GM12801 (cell line): ENCODE data around the gene TAF11L6.
"Not testable (repeated sequence)": the region's sequence is repeated elsewhere in the genome, so short reads cannot be mapped to it uniquely, and the experiment has no call there.

Experiments used
- TF ChIP-seq, protein P1 (sequence below): IDR thresholded peaks from one replicate; pipeline ENCODE4 v1.5.1; 2011; ENCODE audit warnings: control low read depth; ENCODE audit not compliant: insufficient read length; ENCODE audit errors: extremely low read depth

Gene TAF11L6

DNA sequence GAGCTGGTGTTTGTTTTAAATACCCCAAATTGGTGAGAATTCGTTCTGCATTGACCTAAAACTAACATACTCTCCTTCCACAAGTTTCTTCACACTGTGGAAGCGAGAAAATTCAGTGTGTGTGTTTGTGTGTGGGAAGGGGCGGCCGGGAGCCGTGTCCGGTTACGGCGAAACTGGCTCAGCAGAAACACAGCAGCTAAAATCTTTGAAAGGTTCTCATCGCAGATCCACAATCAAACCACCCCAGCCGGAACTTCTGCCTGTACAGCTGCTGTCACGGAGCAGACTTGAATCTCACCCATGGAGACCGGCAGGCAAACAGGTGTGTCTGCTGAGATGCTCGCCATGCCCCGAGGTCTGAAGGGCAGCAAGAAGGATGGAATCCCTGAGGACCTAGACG lies 10.4 kb upstream of the TAF11L6 start, which contains the start of gene TAF11L3:
TSS of gene TAF11L3 (plus strand) at position 301 of the 400 bp plus-strand sequence.
- TF ChIP-seq, protein P1, sequence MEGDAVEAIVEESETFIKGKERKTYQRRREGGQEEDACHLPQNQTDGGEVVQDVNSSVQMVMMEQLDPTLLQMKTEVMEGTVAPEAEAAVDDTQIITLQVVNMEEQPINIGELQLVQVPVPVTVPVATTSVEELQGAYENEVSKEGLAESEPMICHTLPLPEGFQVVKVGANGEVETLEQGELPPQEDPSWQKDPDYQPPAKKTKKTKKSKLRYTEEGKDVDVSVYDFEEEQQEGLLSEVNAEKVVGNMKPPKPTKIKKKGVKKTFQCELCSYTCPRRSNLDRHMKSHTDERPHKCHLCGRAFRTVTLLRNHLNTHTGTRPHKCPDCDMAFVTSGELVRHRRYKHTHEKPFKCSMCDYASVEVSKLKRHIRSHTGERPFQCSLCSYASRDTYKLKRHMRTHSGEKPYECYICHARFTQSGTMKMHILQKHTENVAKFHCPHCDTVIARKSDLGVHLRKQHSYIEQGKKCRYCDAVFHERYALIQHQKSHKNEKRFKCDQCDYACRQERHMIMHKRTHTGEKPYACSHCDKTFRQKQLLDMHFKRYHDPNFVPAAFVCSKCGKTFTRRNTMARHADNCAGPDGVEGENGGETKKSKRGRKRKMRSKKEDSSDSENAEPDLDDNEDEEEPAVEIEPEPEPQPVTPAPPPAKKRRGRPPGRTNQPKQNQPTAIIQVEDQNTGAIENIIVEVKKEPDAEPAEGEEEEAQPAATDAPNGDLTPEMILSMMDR, result not testable (repeated sequence)

DNA sequence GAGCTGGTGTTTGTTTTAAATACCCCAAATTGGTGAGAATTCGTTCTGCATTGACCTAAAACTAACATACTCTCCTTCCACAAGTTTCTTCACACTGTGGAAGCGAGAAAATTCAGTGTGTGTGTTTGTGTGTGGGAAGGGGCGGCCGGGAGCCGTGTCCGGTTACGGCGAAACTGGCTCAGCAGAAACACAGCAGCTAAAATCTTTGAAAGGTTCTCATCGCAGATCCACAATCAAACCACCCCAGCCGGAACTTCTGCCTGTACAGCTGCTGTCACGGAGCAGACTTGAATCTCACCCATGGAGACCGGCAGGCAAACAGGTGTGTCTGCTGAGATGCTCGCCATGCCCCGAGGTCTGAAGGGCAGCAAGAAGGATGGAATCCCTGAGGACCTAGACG lies 7.0 kb upstream of the TAF11L6 start, which contains the start of gene TAF11L4:
TSS of gene TAF11L4 (plus strand) at position 301 of the 400 bp plus-strand sequence.
- TF ChIP-seq, protein P1, result not testable (repeated sequence)

DNA sequence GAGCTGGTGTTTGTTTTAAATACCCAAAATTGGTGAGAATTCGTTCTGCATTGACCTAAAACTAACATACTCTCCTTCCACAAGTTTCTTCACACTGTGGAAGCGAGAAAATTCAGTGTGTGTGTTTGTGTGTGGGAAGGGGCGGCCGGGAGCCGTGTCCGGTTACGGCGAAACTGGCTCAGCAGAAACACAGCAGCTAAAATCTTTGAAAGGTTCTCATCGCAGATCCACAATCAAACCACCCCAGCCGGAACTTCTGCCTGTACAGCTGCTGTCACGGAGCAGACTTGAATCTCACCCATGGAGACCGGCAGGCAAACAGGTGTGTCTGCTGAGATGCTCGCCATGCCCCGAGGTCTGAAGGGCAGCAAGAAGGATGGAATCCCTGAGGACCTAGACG lies 3.5 kb upstream of the TAF11L6 start, which contains the start of gene TAF11L5:
TSS of gene TAF11L5 (plus strand) at position 301 of the 400 bp plus-strand sequence.
- TF ChIP-seq, protein P1, result not testable (repeated sequence)
